GM19455 (cell line): ENCODE results near the gene RUFY4.

Experiments
- ATAC-seq: cut with Tn5 transposase; IDR thresholded peaks from one replicate; pipeline ENCODE4 v1.9.1; 2021; ENCODE audit not compliant: unreplicated experiment

The RUFY4 gene

GRCh38 chr2:218138047-218138446 lies 69.0 kb downstream of the RUFY4 start:
- no peak for ATAC-seq
